WTC11 (cell line): ENCODE data around the gene UBASH3A. TPM values are rescaled to one million over a fixed set of nuclear protein-coding genes. Genes with fewer than 3 reads are reported as not detected.

Source experiments
- ATAC-seq: fragments of 200-7000 bp; cut with Tn5 transposase; 2 replicates; pipeline ENCODE4 v1.10.0; 2021; ENCODE audit warnings: mild to moderate bottlenecking, moderate library complexity
- CTCF ChIA-PET: fragments of 300-600 bp; sonication (Branson Sonifier 250); formaldehyde crosslinking; loops from one replicate; lab custom pipeline; 2021; ENCODE audit warnings: antibody characterized with exemption; lab: Charles Lee
- POLR2A ChIA-PET: fragments of 350-600 bp; sonication (Branson Sonifier 250); formaldehyde crosslinking; loops from one replicate; lab custom pipeline; 2021; ENCODE audit warnings: antibody characterized with exemption; lab: Charles Lee
- DNase-seq: peaks from one replicate; pipeline ENCODE4 v3.0.0; 2021; ENCODE audit warnings: low spot score
- H3K27ac Mint-ChIP-seq: 2 replicates; pipeline ENCODE4 v1.8.0; 2021; ENCODE audit warnings: mixed read lengths
- H3K27me3 Mint-ChIP-seq: 2 replicates; pipeline ENCODE4 v1.8.0; 2021; ENCODE audit warnings: low read depth, mild to moderate bottlenecking, moderate library complexity, mixed read lengths
- H3K36me3 Mint-ChIP-seq: 2 replicates; pipeline ENCODE4 v1.8.0; 2021; ENCODE audit warnings: mixed read lengths
- H3K4me1 Mint-ChIP-seq: 2 replicates; pipeline ENCODE4 v1.8.0; 2022; ENCODE audit warnings: mixed read lengths
- H3K4me3 Mint-ChIP-seq: 2 replicates; pipeline ENCODE4 v1.8.0; 2021; ENCODE audit warnings: mild to moderate bottlenecking, moderate library complexity, mixed read lengths
- H3K9me3 Mint-ChIP-seq: 2 replicates; pipeline ENCODE4 v1.8.0; 2021; ENCODE audit warnings: mixed read lengths
- AR ChIP-seq: fragments of 250-450 bp; sonication (Bioruptor Pico); IDR thresholded peaks from 2 replicates; pipeline ENCODE4 v1.9.0; 2021; ENCODE audit warnings: mild to moderate bottlenecking
- ATF1 ChIP-seq: sonication (generic); formaldehyde crosslinking; IDR thresholded peaks from 2 replicates; pipeline ENCODE4 v1.8.1; 2023; ENCODE audit warnings: mild to moderate bottlenecking, moderate library complexity, missing genetic modification reagents
- CBFB ChIP-seq: sonication (generic); formaldehyde crosslinking; IDR thresholded peaks from 2 replicates; pipeline ENCODE4 v1.8.1; 2022; ENCODE audit warnings: mild to moderate bottlenecking, low read depth, missing genetic modification reagents
- CREM ChIP-seq: sonication (generic); formaldehyde crosslinking; IDR thresholded peaks from 2 replicates; pipeline ENCODE4 v1.8.1; 2022; ENCODE audit warnings: mild to moderate bottlenecking, missing genetic modification reagents, moderate library complexity
- E2F5 ChIP-seq: sonication (generic); formaldehyde crosslinking; IDR thresholded peaks from 2 replicates; pipeline ENCODE4 v1.8.1; 2022; ENCODE audit warnings: mild to moderate bottlenecking, moderate library complexity, missing genetic modification reagents
- ELF4 ChIP-seq: sonication (generic); formaldehyde crosslinking; IDR thresholded peaks from 2 replicates; pipeline ENCODE4 v1.8.1; 2022; ENCODE audit warnings: low read depth, mild to moderate bottlenecking, moderate library complexity, missing genetic modification reagents
- ERG ChIP-seq: fragments of 250-450 bp; sonication (Bioruptor Pico); IDR thresholded peaks from 2 replicates; pipeline ENCODE4 v1.8.0; 2021; ENCODE audit warnings: mild to moderate bottlenecking
- IRF2 ChIP-seq: sonication (generic); formaldehyde crosslinking; IDR thresholded peaks from 2 replicates; pipeline ENCODE4 v1.8.0; 2022; ENCODE audit warnings: low read depth, missing genetic modification reagents, borderline replicate concordance
- KAT7 ChIP-seq: sonication (generic); formaldehyde crosslinking; IDR thresholded peaks from 2 replicates; pipeline ENCODE4 v1.8.1; 2023; ENCODE audit warnings: missing genetic modification reagents, mild to moderate bottlenecking, borderline replicate concordance
- MXD4 ChIP-seq: fragments of 250-450 bp; sonication (Bioruptor Pico); IDR thresholded peaks from 2 replicates; pipeline ENCODE4 v1.8.0; 2021; ENCODE audit warnings: mild to moderate bottlenecking, moderate library complexity, borderline replicate concordance
- MYBL2 ChIP-seq: sonication (generic); formaldehyde crosslinking; IDR thresholded peaks from 2 replicates; pipeline ENCODE4 v1.8.1; 2023; ENCODE audit warnings: mild to moderate bottlenecking, moderate library complexity, missing genetic modification reagents
- SMAD3 ChIP-seq: sonication (generic); formaldehyde crosslinking; IDR thresholded peaks from 2 replicates; pipeline ENCODE4 v1.8.0; 2022; ENCODE audit warnings: missing genetic modification reagents, mild to moderate bottlenecking, borderline replicate concordance
- SOX15 ChIP-seq: fragments of 250-450 bp; sonication (Bioruptor Pico); IDR thresholded peaks from 2 replicates; pipeline ENCODE4 v1.9.0; 2021; ENCODE audit warnings: mild to moderate bottlenecking
- TCF7 ChIP-seq: sonication (generic); formaldehyde crosslinking; IDR thresholded peaks from 2 replicates; pipeline ENCODE4 v1.8.0; 2022; ENCODE audit warnings: mild to moderate bottlenecking, low read depth, missing genetic modification reagents, moderate library complexity
- TEAD4 ChIP-seq: sonication (generic); formaldehyde crosslinking; IDR thresholded peaks from 2 replicates; pipeline ENCODE4 v1.8.0; 2022; ENCODE audit warnings: mild to moderate bottlenecking, missing genetic modification reagents
- TP53 ChIP-seq: sonication (generic); formaldehyde crosslinking; IDR thresholded peaks from 2 replicates; pipeline ENCODE4 v1.8.1; 2023; ENCODE audit warnings: mild to moderate bottlenecking, missing genetic modification reagents
- ZBTB21 ChIP-seq: sonication (generic); formaldehyde crosslinking; IDR thresholded peaks from 2 replicates; pipeline ENCODE4 v1.8.1; 2023; ENCODE audit warnings: mild to moderate bottlenecking, missing genetic modification reagents, borderline replicate concordance
- ZNF219 ChIP-seq: sonication (generic); formaldehyde crosslinking; IDR thresholded peaks from 2 replicates; pipeline ENCODE4 v1.8.0; 2023; ENCODE audit warnings: missing genetic modification reagents, mild to moderate bottlenecking, borderline replicate concordance
- ZNF416 ChIP-seq: fragments of 250-450 bp; sonication (Bioruptor Pico); IDR thresholded peaks from 2 replicates; pipeline ENCODE4 v1.9.0; 2021; ENCODE audit warnings: mild to moderate bottlenecking, inconsistent platforms
- ZNF423 ChIP-seq: fragments of 250-450 bp; sonication (Bioruptor Pico); IDR thresholded peaks from 2 replicates; pipeline ENCODE4 v2.1.2; 2022; ENCODE audit warnings: mild to moderate bottlenecking, moderate library complexity
- ZNF512 ChIP-seq: sonication (generic); formaldehyde crosslinking; IDR thresholded peaks from 2 replicates; pipeline ENCODE4 v1.8.1; 2022; ENCODE audit warnings: missing genetic modification reagents, borderline replicate concordance
- ZNF671 ChIP-seq: fragments of 250-450 bp; sonication (Bioruptor Pico); IDR thresholded peaks from 2 replicates; pipeline ENCODE4 v1.8.0; 2021; ENCODE audit warnings: mild to moderate bottlenecking
- total RNA-seq: library from RNA; stranded (reverse); gene quantifications from 3 replicates; pipeline ENCODE4 v1.2.3, GENCODE V29; 2021

UBASH3A gene
- total RNA-seq, 1 experiment from 2014 or later = not detected

- no peak for TF ChIP-seq ERG (CRISPR knock-in tag)
Observed at GRCh38 chr21:42376338-42376982, 27.2 kb upstream of the UBASH3A start (continued).

GRCh38 chr21:42377211-42377950 is 26.3 kb upstream of the UBASH3A start:
- ATAC-seq (no peak), DNase-seq (no peak)
- peaks cover 5% of the 10 kb centered on the region; the same call in 1 of the 2 replicates for H3K36me3 Mint-ChIP-seq
- H3K27ac Mint-ChIP-seq = no peak overlapping the region
- TF ChIP-seq ZNF671 (CRISPR knock-in tag) = no peak
- no peak for TF ChIP-seq SMAD3
- no peak for TF ChIP-seq CREM (CRISPR knock-in tag)
- TF ChIP-seq MXD4 (CRISPR knock-in tag) = no peak
- TF ChIP-seq ELF4 = no peak
- TF ChIP-seq ZNF219 (CRISPR knock-in tag) = no peak
- ChIA-PET POLR2A (interaction anchor here (0.5 kb wide), 1 partner anchor 10 kb away, joined by 5 read pairs; no protein-coding TSS in a partner anchor), CTCF (interaction anchor here (2.1 kb wide), 1 partner anchor 67 kb away, joined by 11 read pairs; no protein-coding TSS in a partner anchor)
- H3K4me1 Mint-ChIP-seq = peaks cover 6% of the 10 kb centered on the region
- no peak overlapping the region for H3K4me3 Mint-ChIP-seq
- peaks cover 3% of the 10 kb centered on the region; the same call in 1 of the 2 replicates for H3K27me3 Mint-ChIP-seq
- peaks cover 10% of the 10 kb centered on the region for H3K9me3 Mint-ChIP-seq

- no peak overlapping the region for H3K27ac Mint-ChIP-seq
- H3K27me3 Mint-ChIP-seq = peaks cover 3% of the 10 kb centered on the region; the same call in 1 of the 2 replicates
- CTCF ChIA-PET = interaction anchor here (2.1 kb wide), 1 partner anchor 68 kb away, joined by 11 read pairs; no protein-coding TSS in a partner anchor
- no peak for DNase-seq
- no peak overlapping the region for H3K4me3 Mint-ChIP-seq
- peaks cover 6% of the 10 kb centered on the region for H3K4me1 Mint-ChIP-seq
- TF ChIP-seq TEAD4 (CRISPR knock-in tag) = no peak
- TF ChIP-seq CBFB (CRISPR knock-in tag) = no peak
- TF ChIP-seq MYBL2 = no peak
- TF ChIP-seq TP53 = no peak
- TF ChIP-seq ZBTB21 = no peak
- no peak for TF ChIP-seq ZNF512 (CRISPR knock-in tag)
- TF ChIP-seq ATF1 (CRISPR knock-in tag) = no peak
- no peak for TF ChIP-seq IRF2
- no peak for TF ChIP-seq ZNF423 (CRISPR knock-in tag)
- no peak for TF ChIP-seq ZNF416 (CRISPR knock-in tag)
- TF ChIP-seq SOX15 = no peak
- TF ChIP-seq AR (CRISPR knock-in tag) = no peak
- TF ChIP-seq TCF7 (CRISPR knock-in tag) = no peak
- no peak for TF ChIP-seq E2F5 (CRISPR knock-in tag)
- TF ChIP-seq KAT7 (CRISPR knock-in tag) = no peak
- peaks cover 5% of the 10 kb centered on the region; the same call in 1 of the 2 replicates for H3K36me3 Mint-ChIP-seq
- H3K9me3 Mint-ChIP-seq = peaks cover 14% of the 10 kb centered on the region
- POLR2A ChIA-PET = interaction anchor here (0.5 kb wide), 1 partner anchor 9 kb away, joined by 5 read pairs; no protein-coding TSS in a partner anchor
- ATAC-seq = no peak
Observed at GRCh38 chr21:42377951-42378340, 25.8 kb upstream of the UBASH3A start.
